Measurements from ENCODE around the gene CAMTA1.

DNA sequence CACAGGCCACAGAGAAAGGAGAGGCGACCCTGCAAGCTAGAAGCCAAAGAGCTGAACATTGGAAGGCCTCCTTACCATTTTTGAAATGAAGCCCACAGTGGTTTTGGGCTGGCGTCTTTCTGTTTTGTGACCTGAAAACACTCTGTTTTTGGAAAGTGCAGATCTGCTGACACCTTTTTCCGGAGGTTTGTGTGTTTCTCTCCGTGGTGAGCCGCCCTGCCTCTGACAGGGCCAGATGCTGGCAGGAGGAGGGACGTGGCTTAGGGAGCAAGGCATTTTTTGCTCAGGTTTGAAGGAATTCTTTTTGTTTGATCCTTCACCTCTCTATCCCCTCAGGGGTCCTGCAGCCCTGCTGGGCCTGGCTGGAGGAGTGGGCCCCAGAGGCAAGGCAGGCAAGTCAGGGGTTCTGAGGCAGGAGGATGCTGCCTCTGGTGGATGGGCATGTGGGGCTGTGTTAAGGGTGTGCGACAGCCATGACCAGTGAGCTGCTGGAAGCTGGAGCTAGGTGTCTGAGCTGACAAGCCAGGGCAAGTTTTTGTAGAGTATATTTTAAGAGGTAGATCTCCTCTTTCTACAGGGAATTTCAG lies 133.8 kb downstream of the CAMTA1 start:
- TF ChIP-seq CTCF (IDR thresholded peaks at IDR 0.05), result no peak
- no peak for TF ChIP-seq POLR2AphosphoS5 (IDR thresholded peaks at IDR 0.05)
- no peak for TF ChIP-seq POLR2A (IDR thresholded peaks at IDR 0.05)
- TF ChIP-seq EP300 (IDR thresholded peaks at IDR 0.05), result no peak
